Activated CD4-positive, CD25-positive, alpha-beta regulatory T cell (primary cell): ENCODE measurements around the gene EPHB1.

Experiments
- DNase-seq, 4 experiments: peaks; one replicate each; lab custom pipeline; 2025; lab: John Stamatoyannopoulos, UW

EPHB1 gene

GRCh38 chr3:135133905-135134683 is 339.0 kb downstream of the EPHB1 start:
- DNase-seq = no peak

GRCh38 chr3:135134684-135135075 is 339.6 kb downstream of the EPHB1 start:
- DNase-seq = no peak

GRCh38 chr3:135135445-135135844 is 340.4 kb downstream of the EPHB1 start:
- DNase-seq = no peak

GRCh38 chr3:135136361-135137100 is 341.5 kb downstream of the EPHB1 start:
- DNase-seq = no peak

GRCh38 chr3:135137296-135137695 is 342.2 kb downstream of the EPHB1 start:
- no peak for DNase-seq

- no peak for DNase-seq
These were observed 343.7 kb downstream of the EPHB1 start for GRCh38 chr3:135138776-135139175.

GRCh38 chr3:135140591-135140990 is 345.5 kb downstream of the EPHB1 start:
- DNase-seq = no peak

GRCh38 chr3:135141160-135141559 is 346.1 kb downstream of the EPHB1 start:
- no peak for DNase-seq

GRCh38 chr3:135141672-135142071 is 346.6 kb downstream of the EPHB1 start:
- no peak for DNase-seq

- no peak for DNase-seq
These were observed 347.5 kb downstream of the EPHB1 start for GRCh38 chr3:135142530-135142929.

- no peak for DNase-seq
These were observed 348.4 kb downstream of the EPHB1 start for GRCh38 chr3:135143474-135143873.

- no peak for DNase-seq
These were observed 350.5 kb downstream of the EPHB1 start for GRCh38 chr3:135145581-135145980.

- DNase-seq = no peak
These were observed 352.6 kb downstream of the EPHB1 start for GRCh38 chr3:135147657-135148056.

- DNase-seq = no peak
These were observed 353.4 kb downstream of the EPHB1 start for GRCh38 chr3:135148398-135149020.

GRCh38 chr3:135149707-135150681 is 354.9 kb downstream of the EPHB1 start:
- no peak for DNase-seq

GRCh38 chr3:135154186-135154585 is 359.1 kb downstream of the EPHB1 start:
- no peak for DNase-seq

GRCh38 chr3:135155228-135155627 is 360.2 kb downstream of the EPHB1 start:
- no peak for DNase-seq

GRCh38 chr3:135155791-135156190 is 360.7 kb downstream of the EPHB1 start:
- DNase-seq = no peak

GRCh38 chr3:135157045-135157740 is 362.1 kb downstream of the EPHB1 start:
- DNase-seq = no peak

GRCh38 chr3:135158520-135158919 is 363.5 kb downstream of the EPHB1 start:
- DNase-seq = no peak

GRCh38 chr3:135159681-135160247 is 364.7 kb downstream of the EPHB1 start:
- no peak for DNase-seq
